HG03039 (cell line): ENCODE data around the gene IL22RA2.
A peak's percentile ranks its signal among the peaks of the same experiment; 100 is the strongest.

ENCODE experiments used
- ATAC-seq: cut with Tn5 transposase; IDR thresholded peaks from one replicate; pipeline ENCODE4 v1.9.1; 2021; ENCODE audit warnings: mild to moderate bottlenecking, moderate library complexity; ENCODE audit not compliant: unreplicated experiment

Gene IL22RA2

DNA sequence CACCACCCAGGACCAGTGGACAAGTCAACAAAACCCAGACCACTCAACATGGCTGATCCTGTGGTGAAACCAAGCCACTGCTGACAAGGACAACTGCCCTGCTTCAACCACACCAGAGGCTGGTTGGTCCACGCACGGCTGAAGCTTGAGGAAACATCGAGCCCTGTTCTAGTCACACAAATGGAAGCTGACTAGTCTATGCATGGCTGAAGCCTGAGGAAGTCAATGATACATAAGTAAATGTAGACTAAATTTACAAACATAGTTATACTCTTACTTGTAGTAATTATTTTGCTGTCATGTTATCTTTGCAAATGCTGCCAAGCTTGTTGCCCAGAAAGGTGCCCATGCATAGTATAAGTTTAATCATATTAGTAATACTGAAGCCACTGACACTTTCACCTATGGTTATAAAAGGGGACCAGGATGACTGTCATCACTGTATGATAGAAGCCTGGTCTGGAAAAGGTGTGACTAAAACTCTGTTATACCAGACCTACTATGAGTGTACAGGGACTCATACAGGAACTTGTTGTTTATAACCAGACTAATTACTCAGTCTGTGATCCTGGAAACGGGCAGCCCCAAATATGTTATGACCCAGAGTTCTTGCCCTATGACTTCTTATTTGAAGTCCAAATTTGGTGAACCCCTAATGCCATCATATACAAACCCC lies 5.6 kb downstream of the IL22RA2 start:
- no peak for ATAC-seq

DNA sequence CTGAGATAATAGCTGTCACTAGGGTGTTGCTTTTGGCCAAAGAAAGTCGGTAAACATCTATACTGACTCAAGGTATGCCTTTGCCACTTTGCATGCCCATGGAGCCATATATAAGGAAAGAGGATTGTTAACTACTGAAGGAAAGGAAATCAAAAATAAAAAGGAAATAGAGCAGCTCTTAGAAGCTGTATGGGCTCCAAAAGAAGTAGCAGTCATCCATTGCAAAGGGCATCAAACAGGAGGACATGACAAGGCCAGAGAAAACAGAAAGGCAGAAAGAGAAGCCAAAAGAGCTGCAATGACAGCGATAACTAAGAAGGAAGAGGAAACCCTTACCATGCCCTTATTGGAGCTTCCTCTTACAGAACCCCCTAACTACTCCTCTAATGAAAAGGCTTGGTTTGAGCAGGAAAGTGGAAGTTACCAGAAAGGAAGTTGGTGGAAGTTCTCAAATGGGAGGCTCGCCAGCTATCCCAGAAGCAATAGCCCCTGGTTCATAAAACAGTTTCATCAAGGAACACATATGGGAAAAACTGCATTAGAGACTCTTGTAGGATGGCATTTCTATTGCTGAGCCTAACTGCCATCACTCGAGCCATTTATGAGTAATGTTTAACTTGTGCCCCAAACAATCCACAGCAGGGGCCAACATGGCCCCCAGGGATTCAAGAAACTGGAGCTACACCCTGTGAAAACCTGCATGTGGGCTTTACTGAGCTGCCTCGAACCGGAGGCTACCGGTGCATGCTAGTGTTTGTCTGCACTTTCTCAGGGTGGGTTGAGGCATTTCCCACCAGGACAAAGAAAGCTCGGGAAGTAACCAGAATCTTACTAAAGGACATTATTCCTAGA lies 7.0 kb downstream of the IL22RA2 start:
- ATAC-seq = no peak

GRCh38 chr6:137165375-137166246 lies 7.8 kb downstream of the IL22RA2 start:
- ATAC-seq = peak; percentile 48

DNA sequence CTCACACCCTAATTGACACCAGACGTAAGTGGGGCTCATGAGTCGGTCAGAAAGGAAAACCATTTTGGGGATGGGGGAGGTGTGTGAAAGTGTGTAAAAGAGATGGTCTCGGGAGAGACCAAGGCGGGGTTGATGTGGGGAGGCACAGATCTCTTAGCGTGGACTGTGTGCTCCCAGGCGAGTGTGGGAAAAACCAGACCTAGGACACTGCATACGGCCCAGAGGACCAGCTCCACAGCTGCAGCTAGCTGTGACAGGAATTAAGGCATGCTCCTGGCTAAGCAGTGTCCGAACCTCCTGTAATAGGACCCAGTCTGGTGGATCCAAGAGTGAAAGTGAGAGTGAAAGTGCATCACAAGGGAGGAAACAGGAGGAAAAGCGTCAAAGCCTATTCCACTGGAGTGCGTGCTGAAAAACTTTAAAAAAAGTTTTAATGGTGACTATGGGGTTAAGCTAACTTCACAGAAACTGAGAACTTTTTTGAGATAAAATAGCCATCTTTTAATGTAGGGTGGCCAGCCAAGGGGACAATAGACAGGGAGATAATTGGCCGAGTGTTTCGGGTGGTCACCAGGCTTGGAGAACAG lies 9.6 kb downstream of the IL22RA2 start:
- no peak for ATAC-seq

GRCh38 chr6:137162692-137163306 lies 10.6 kb downstream of the IL22RA2 start:
- no peak for ATAC-seq

- ATAC-seq = no peak
Observed at GRCh38 chr6:137161949-137162348, 11.5 kb downstream of the IL22RA2 start.

GRCh38 chr6:137160763-137161162 lies 12.7 kb downstream of the IL22RA2 start:
- no peak for ATAC-seq

DNA sequence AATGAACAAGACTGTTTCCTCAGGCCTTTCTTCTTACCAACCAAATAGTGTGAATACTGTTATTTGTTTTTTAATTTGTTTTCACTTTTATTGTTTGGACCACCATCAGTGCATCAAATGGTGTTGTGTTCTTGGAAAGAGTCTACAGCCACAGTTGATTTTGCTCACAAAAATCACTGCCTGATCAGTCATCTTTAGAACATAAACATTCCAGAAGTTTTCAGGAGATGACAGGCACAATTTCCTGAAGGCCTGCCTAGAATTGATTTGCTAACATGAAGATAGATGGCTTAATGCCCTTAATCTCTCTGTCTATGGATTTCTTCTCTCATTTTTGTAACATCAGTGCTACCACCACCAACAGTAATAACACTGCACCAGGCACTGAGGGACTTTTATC lies 13.5 kb downstream of the IL22RA2 start:
- no peak for ATAC-seq

DNA sequence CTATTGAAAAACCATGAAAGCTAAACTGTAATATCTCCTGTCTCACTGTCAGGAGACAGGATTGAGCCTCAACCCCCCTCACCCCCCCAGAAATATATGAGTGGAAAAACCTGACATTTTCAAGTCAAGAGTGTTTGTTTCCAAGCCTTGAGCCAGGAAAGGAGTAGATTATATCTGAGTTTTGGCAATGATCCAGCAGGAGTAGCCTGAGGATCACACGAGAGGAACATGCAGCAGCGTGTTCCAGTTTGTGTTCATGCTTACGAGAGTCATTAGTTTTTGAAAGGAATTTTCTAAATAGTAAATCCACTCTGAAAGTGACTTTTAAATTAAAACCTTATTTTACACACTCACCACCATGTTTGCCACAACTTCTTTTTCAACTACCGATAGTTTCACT lies 15.8 kb downstream of the IL22RA2 start:
- ATAC-seq = no peak

DNA sequence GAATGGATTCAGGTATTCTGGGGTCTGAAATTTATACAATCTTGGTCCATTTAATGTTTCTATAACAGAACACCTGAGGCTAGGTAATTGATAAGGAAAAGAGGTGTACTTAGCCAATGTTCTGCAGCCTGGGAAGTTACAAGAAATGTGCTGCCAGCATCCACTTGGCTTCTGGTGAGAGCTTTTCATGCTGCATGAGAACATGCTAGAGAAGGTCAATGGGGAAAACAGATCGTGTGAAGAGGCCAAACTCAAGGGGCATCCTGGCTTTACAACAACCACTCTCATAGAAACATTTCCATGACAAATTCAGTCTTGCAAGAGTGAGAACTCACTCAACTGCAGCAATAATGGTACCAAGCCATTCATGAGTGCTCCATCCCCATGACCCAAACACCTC lies 16.8 kb downstream of the IL22RA2 start:
- no peak for ATAC-seq

DNA sequence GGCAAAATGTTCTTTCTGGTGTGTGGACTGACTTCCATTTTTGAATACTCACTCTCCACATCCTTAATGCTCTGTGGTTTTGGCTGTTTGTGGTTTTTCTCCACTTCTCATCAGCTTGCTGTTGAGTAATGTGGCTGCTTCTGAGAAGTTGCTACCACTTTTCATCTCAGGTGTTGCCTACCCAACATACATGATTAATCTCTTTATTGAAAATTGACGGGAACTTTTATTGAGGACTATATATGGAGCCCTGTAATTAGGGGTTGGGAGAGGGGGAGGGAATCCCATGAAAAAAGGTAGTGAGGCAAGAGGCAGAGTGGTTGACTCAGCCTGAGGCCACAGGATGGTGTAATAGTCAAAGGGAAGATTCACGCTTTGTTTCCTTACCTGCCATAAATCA lies 17.6 kb downstream of the IL22RA2 start:
- ATAC-seq = no peak

GRCh38 chr6:137150072-137150471 lies 23.4 kb downstream of the IL22RA2 start:
- ATAC-seq = no peak

GRCh38 chr6:137149035-137149393 lies 24.4 kb downstream of the IL22RA2 start:
- ATAC-seq = no peak

- ATAC-seq = no peak
Observed at GRCh38 chr6:137148306-137149034, 25.0 kb downstream of the IL22RA2 start.

- no peak for ATAC-seq
Observed at GRCh38 chr6:137147195-137147594, 26.2 kb downstream of the IL22RA2 start.

DNA sequence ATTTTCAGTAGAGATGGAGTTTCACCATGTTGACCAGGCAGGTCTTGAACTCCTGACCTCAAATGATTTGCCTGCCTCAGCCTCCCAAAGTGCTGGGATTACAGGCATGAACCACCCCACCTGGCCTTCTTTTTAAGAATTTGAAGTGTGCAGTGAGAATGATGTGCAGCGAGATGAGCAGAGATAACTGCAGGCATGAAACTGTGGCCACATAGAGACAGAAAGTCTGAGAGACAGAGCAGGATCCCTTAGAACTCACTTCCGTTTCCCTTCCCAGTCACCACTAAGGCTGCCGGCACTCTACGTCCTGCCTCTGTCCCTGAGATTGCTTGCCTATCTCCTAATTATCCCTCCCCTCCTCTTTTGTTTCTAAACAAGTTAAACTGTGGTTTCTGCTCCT lies 27.2 kb downstream of the IL22RA2 start:
- no peak for ATAC-seq

DNA sequence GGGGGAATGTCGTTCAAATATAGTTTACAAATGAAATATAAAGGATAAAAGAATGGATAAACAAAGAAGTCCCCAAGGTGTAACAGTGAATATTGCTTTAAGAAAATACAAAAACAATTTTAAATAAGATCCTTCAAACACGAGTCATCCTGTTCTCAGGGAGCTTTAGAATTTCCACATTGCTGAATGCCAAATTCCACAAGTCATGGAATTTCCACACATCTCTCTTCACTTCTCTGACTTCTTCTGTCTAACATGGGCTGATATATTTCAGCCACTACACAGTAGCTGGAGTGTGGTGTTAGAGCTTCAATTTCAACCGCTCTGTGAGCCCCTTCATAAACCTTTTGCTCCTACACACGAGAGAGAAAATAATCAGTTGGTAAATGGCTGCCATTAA lies 28.0 kb downstream of the IL22RA2 start:
- ATAC-seq = no peak

DNA sequence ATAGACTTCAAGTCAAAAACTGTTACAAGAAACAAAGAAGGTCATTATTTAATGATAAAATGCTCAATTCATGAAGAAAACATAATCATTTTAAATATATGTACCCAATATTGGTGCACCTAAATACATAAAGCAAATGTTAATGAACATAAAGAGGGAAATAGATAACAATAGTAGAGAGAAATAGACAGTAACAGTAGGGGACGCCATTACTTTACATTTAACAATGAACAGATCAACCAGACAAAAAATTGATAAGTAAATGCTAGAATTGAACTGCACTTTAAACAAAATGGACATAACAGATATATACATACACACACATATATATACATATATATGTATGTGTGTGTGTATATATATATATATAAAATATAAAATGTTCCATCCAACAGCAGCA lies 37.4 kb downstream of the IL22RA2 start:
- ATAC-seq = no peak

GRCh38 chr6:137134483-137134882 lies 39.0 kb downstream of the IL22RA2 start:
- no peak for ATAC-seq

GRCh38 chr6:137133122-137133521 lies 40.3 kb downstream of the IL22RA2 start:
- no peak for ATAC-seq
